ENCODE data around the gene BCAT1. TPM values are rescaled to one million over a fixed set of nuclear protein-coding genes. Genes with fewer than 3 reads are reported as not detected.

Gene BCAT1
- total and polyA plus RNA-seq, 2 experiments from 2014 or later = 60.6 to 72.1 TPM

GRCh38 chr12:24881227-24881626, 67.7 kb downstream of the BCAT1 start:
- Histone ChIP-seq H3K9me3 (ENCODE audit: low read depth) (no peaks in the 10 kb centered on the region), H3K9me2 (ENCODE audit: insufficient read depth) (no peaks in the 10 kb centered on the region), H4K20me1 (ENCODE audit: insufficient read depth) (no peaks in the 10 kb centered on the region), H3K4me1 (ENCODE audit: insufficient read depth) (peaks cover 12% of the 10 kb centered on the region), H3F3A (ENCODE audit: insufficient read depth) (0 out of 2 replicates have a peak, but pooled peaks cover 9% of the 10 kb centered on the region), H2AFZ (no peak overlapping the region), H3K4me2 (ENCODE audit: unreplicated experiment) (no peak overlapping the region), H3K27me3 (replicated peaks; ENCODE audit: insufficient read depth) (no peaks in the 10 kb centered on the region), H3K9ac (no peak overlapping the region), H3K79me2 (ENCODE audit: insufficient read depth) (0 out of 2 replicates have a peak, but pooled peaks cover 13% of the 10 kb centered on the region), H3K27ac (no peak overlapping the region), H3K4me3 (no peak overlapping the region), H3K36me3 (ENCODE audit: low read depth) (peaks cover 19% of the 10 kb centered on the region)
- 78 to 81% methylated on average over 8 of the region's 8 CpGs for WGBS, 2 experiments (ENCODE audit: low coverage in 1 of 2, low lambda C conversion rate in 2 of 2, missing lambda C conversion rate in 2 of 2)
- in situ Hi-C loops (cut with MboI) = no loop called here
- TF ChIP-seq EZH2 (IDR thresholded peaks at IDR 0.05; ENCODE audit: insufficient read depth, poor library complexity, severe bottlenecking) = no peak
- DNase-seq = no peak

- no peak overlapping the region for H3K9ac ChIP-seq
- no peaks in the 10 kb centered on the region for H3K27me3 ChIP-seq (replicated peaks; ENCODE audit: insufficient read depth)
- no peak for DNase-seq
- in situ Hi-C loops (cut with MboI) = no loop called here
- H3K9me3 ChIP-seq (ENCODE audit: low read depth) = no peaks in the 10 kb centered on the region
- peaks cover 22% of the 10 kb centered on the region for H3K36me3 ChIP-seq (ENCODE audit: low read depth)
- 0 out of 2 replicates have a peak, but pooled peaks cover 9% of the 10 kb centered on the region for H3F3A ChIP-seq (ENCODE audit: insufficient read depth)
- no peaks in the 10 kb centered on the region for H4K20me1 ChIP-seq (ENCODE audit: insufficient read depth)
- TF ChIP-seq EZH2 (IDR thresholded peaks at IDR 0.05; ENCODE audit: insufficient read depth, poor library complexity, severe bottlenecking) (no peak), EZH2phosphoT487 (IDR thresholded peaks at IDR 0.05; ENCODE audit: insufficient read depth, low read depth) (no peak)
- H3K4me3 ChIP-seq = no peak overlapping the region
- no peaks in the 10 kb centered on the region for H3K9me2 ChIP-seq (ENCODE audit: insufficient read depth)
- no peak overlapping the region for H2AFZ ChIP-seq
- H3K4me1 ChIP-seq (ENCODE audit: insufficient read depth) = peaks cover 12% of the 10 kb centered on the region
- WGBS, 2 experiments (ENCODE audit: low coverage in 1 of 2, low lambda C conversion rate in 2 of 2, missing lambda C conversion rate in 2 of 2) = 88 to 89% methylated on average over 5 of the region's 5 CpGs
- H3K4me2 ChIP-seq (ENCODE audit: unreplicated experiment) = no peak overlapping the region
- 0 out of 2 replicates have a peak, but pooled peaks cover 13% of the 10 kb centered on the region for H3K79me2 ChIP-seq (ENCODE audit: insufficient read depth)
- H3K27ac ChIP-seq = no peak overlapping the region
These were observed 68.2 kb downstream of the BCAT1 start for GRCh38 chr12:24880732-24881131.

DNA sequence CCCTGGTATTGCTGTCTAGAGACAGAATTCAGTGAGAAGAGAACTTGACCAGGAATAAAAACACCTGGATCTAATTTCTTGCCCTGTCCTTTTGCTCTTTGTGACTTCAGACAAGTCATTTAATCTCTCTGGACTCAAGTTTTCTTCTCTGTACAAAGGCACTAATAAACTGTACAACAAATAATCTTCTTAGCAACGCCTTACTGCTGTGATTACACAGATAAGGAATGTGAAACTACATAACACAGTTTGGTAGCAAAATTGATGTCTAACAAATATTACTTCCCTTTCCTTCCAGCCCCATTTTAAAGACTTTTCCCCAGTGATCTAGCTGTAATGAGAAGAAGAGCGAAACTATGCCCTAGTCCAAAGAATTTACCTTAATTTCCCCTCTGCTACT, 69.3 kb downstream of the BCAT1 start:
- Histone ChIP-seq H3K4me3 (peak overlapping the region; percentile 21; the same call in 1 of the 2 replicates), H3K36me3 (ENCODE audit: low read depth) (peaks cover 29% of the 10 kb centered on the region), H2AFZ (0 out of 2 replicates have a peak overlapping the region, but pooled peaks have one; percentile 17), H3K27me3 (replicated peaks; ENCODE audit: insufficient read depth) (no peaks in the 10 kb centered on the region), H3K9me2 (ENCODE audit: insufficient read depth) (no peaks in the 10 kb centered on the region), H3K79me2 (ENCODE audit: insufficient read depth) (0 out of 2 replicates have a peak, but pooled peaks cover 5% of the 10 kb centered on the region), H3K9ac (peak overlapping the region; percentile 10; the same call in 1 of the 2 replicates), H3F3A (ENCODE audit: insufficient read depth) (0 out of 2 replicates have a peak, but pooled peaks cover 9% of the 10 kb centered on the region), H3K4me1 (ENCODE audit: insufficient read depth) (peaks cover 12% of the 10 kb centered on the region), H4K20me1 (ENCODE audit: insufficient read depth) (no peaks in the 10 kb centered on the region), H3K27ac (peak overlapping the region; percentile 36), H3K9me3 (ENCODE audit: low read depth) (no peaks in the 10 kb centered on the region), H3K4me2 (ENCODE audit: unreplicated experiment) (no peak overlapping the region)
- peak; percentile 50 for DNase-seq
- TF ChIP-seq EZH2 (IDR thresholded peaks at IDR 0.05; ENCODE audit: insufficient read depth, poor library complexity, severe bottlenecking) (no peak), EZH2phosphoT487 (IDR thresholded peaks at IDR 0.05; ENCODE audit: insufficient read depth, low read depth) (no peak)
- 46 to 48% methylated on average over 2 of the region's 2 CpGs for WGBS, 2 experiments (ENCODE audit: low coverage in 1 of 2, low lambda C conversion rate in 2 of 2, missing lambda C conversion rate in 2 of 2)
- in situ Hi-C loops (cut with MboI) = no loop called here

DNA sequence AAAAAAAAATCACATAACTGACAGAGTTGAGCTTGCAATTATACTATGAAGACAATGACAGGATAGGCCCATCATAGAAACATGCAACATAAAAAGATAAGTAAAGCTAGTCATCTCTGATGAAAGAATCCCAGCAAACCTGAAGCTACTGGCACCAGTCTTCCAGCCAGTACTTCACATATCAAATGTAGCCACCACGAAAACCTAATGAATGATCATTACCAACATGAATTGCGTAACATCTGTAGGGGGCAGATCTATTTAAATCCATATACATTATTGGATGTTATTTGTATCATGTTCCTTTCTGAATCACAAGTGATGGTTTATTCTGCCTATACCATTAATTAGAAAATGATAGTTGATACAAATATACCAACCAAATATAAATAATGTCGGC, 73.9 kb downstream of the BCAT1 start:
- 88 to 96% methylated on average over 3 of the region's 3 CpGs for WGBS, 2 experiments (ENCODE audit: low coverage in 1 of 2, low lambda C conversion rate in 2 of 2, missing lambda C conversion rate in 2 of 2)

More for the DNA sequence above, 73.9 kb downstream of the BCAT1 start:
- no peaks in the 10 kb centered on the region for H3K79me2 ChIP-seq (ENCODE audit: insufficient read depth)
- H3K9me3 ChIP-seq (ENCODE audit: low read depth) = no peaks in the 10 kb centered on the region
- H4K20me1 ChIP-seq (ENCODE audit: insufficient read depth) = no peaks in the 10 kb centered on the region
- no peak overlapping the region for H3K9ac ChIP-seq
- 0 out of 2 replicates have a peak, but pooled peaks cover 8% of the 10 kb centered on the region for H3F3A ChIP-seq (ENCODE audit: insufficient read depth)
- DNase-seq = no peak
- TF ChIP-seq EZH2 (IDR thresholded peaks at IDR 0.05; ENCODE audit: insufficient read depth, poor library complexity, severe bottlenecking) (no peak), EZH2phosphoT487 (IDR thresholded peaks at IDR 0.05; ENCODE audit: insufficient read depth, low read depth) (no peak)
- peaks cover 11% of the 10 kb centered on the region for H3K4me1 ChIP-seq (ENCODE audit: insufficient read depth)
- no peaks in the 10 kb centered on the region for H3K9me2 ChIP-seq (ENCODE audit: insufficient read depth)
- no peak overlapping the region for H3K4me3 ChIP-seq
- peaks cover 38% of the 10 kb centered on the region for H3K36me3 ChIP-seq (ENCODE audit: low read depth)
- in situ Hi-C loops (cut with MboI) = no loop called here
- no peak overlapping the region for H3K27ac ChIP-seq
- no peaks in the 10 kb centered on the region for H3K27me3 ChIP-seq (replicated peaks; ENCODE audit: insufficient read depth)
- no peak overlapping the region for H2AFZ ChIP-seq
- H3K4me2 ChIP-seq (ENCODE audit: unreplicated experiment) = no peak overlapping the region

Measured in GM23248 (cell line).